HCT116 (cell line): ENCODE data around the gene LTB. TPM values are rescaled to one million over a fixed set of nuclear protein-coding genes. Genes with fewer than 3 reads are reported as not detected.

Experiments
- ATAC-seq: fragments of 200-7000 bp; cut with Tn5 transposase; 2 replicates; pipeline ENCODE4 v1.9.1; 2020; ENCODE audit warnings: mild to moderate bottlenecking, moderate library complexity
- BruUV-seq: library from RNA; stranded (reverse); fragments of 400-500 nt; replicated peaks from 2 replicates; lab custom pipeline; 2021; lab: Mats Ljungman, UMichigan
- CTCF ChIA-PET: fragments of 300-600 bp; sonication (Branson Sonifier 250); formaldehyde crosslinking; loops from one replicate; lab custom pipeline; 2021; ENCODE audit warnings: antibody characterized with exemption; lab: Charles Lee
- POLR2A ChIA-PET: fragments of 300-600, 350-600 bp; sonication (Branson Sonifier 250); formaldehyde crosslinking; loops from one replicate; lab custom pipeline; 2021; ENCODE audit warnings: antibody characterized with exemption; lab: Charles Lee
- RAD21 ChIA-PET, 2 experiments: fragments of 300-600 bp; sonication (Branson Sonifier 250); formaldehyde crosslinking; loops; one replicate each; lab custom pipeline; 2023; ENCODE audit warnings: low total read pairs in 2 of 2; ENCODE audit not compliant: uncharacterized antibody in 2 of 2, unreplicated experiment in 2 of 2, low non-redundant PET in 1 of 2; lab: Charles Lee
- DNase-seq: peaks from one replicate; pipeline ENCODE4 v3.0.0-alpha.2; 2010; ENCODE audit warnings: low read depth, low spot score
- H2AFZ ChIP-seq: fragments of 200-600 bp; shearing (Covaris generic), sonication (generic); 2 replicates; pipeline ENCODE4 v1.6.1; 2017; ENCODE audit warnings: low read depth, mixed run types, mixed read lengths, antibody characterized with exemption, low read length; ENCODE audit not compliant: poor library complexity, severe bottlenecking
- H3K27ac ChIP-seq: 2 replicates; pipeline ENCODE4 v1.5.1; 2012; ENCODE audit warnings: low read depth, low read length
- H3K27me3 ChIP-seq: fragments of 200-600 bp; sonication (generic); 2 replicates; pipeline ENCODE4 v1.6.1; 2016; ENCODE audit warnings: mixed run types, low read length, mixed read lengths; ENCODE audit not compliant: insufficient read depth
- H3K36me3 ChIP-seq, 2 experiments: fragments of 200-500 bp in 1 of 2; fragments of 200-600 bp in 1 of 2; sonication (Bioruptor generic) in 1 of 2; sonication (generic) in 1 of 2; 2 replicates each; pipeline versions ENCODE4 v1.5.1 to v1.6.1; 2014 to 2016; ENCODE audit warnings: low read length in 2 of 2, inconsistent platforms in 1 of 2, mixed read lengths in 1 of 2, mixed run types in 1 of 2; ENCODE audit not compliant: insufficient read depth in 2 of 2, control insufficient read depth in 1 of 2
- H3K4me1 ChIP-seq, 2 experiments: fragments of 200-600 bp in 1 of 2; sonication (generic) in 1 of 2; 2 replicates each; pipeline versions ENCODE4 v1.5.1 to v1.6.1; 2012 to 2017; ENCODE audit warnings: low read length in 2 of 2, inconsistent platforms in 1 of 2, mild to moderate bottlenecking in 1 of 2, mixed read lengths in 1 of 2, mixed run types in 1 of 2, moderate library complexity in 1 of 2; ENCODE audit not compliant: insufficient read depth in 2 of 2, control insufficient read depth in 1 of 2
- H3K4me2 ChIP-seq: fragments of 200-600 bp; sonication (generic); 2 replicates; pipeline ENCODE4 v1.6.1; 2017; ENCODE audit warnings: mixed run types, low read length, mixed read lengths
- H3K4me3 ChIP-seq, 2 experiments: fragments of 200-600 bp in 1 of 2; sonication (generic) in 1 of 2; replicated peaks in 1 of 2; 2 replicates each; pipeline ENCODE4 v1.5.1; 2011 to 2016; ENCODE audit warnings: low read length in 2 of 2, control low read depth in 1 of 2, low read depth in 1 of 2, mild to moderate bottlenecking in 1 of 2, mixed read lengths in 1 of 2, mixed run types in 1 of 2
- H3K79me2 ChIP-seq: fragments of 200-600 bp; sonication (generic); 2 replicates; pipeline ENCODE4 v1.6.1; 2017; ENCODE audit warnings: mild to moderate bottlenecking, mixed run types, low read length, moderate library complexity, mixed read lengths; ENCODE audit not compliant: insufficient read depth
- H3K9ac ChIP-seq: fragments of 200-600 bp; sonication (generic); 2 replicates; pipeline ENCODE4 v1.6.1; 2016; ENCODE audit warnings: low read length, mixed read lengths
- H3K9me2 ChIP-seq: fragments of 200-600 bp; sonication (generic), shearing (Covaris generic); 2 replicates; pipeline ENCODE4 v1.6.1; 2017; ENCODE audit warnings: mixed run types, mild to moderate bottlenecking, moderate library complexity; ENCODE audit not compliant: insufficient read depth
- H3K9me3 ChIP-seq, 2 experiments: fragments of 200-500 bp in 1 of 2; fragments of 200-600 bp in 1 of 2; sonication (Bioruptor generic) in 1 of 2; sonication (generic) in 1 of 2; 2 replicates each; pipeline ENCODE4 v1.6.1; 2014 to 2017; ENCODE audit warnings: low read length in 2 of 2, mixed read lengths in 2 of 2, inconsistent platforms in 1 of 2, low read depth in 1 of 2, mild to moderate bottlenecking in 1 of 2, mixed run types in 1 of 2, moderate library complexity in 1 of 2; ENCODE audit not compliant: control insufficient read depth in 1 of 2, insufficient read depth in 1 of 2
- H4K20me1 ChIP-seq: fragments of 200-600 bp; sonication (generic), shearing (Covaris generic); 2 replicates; pipeline ENCODE4 v1.6.1; 2017; ENCODE audit warnings: mixed run types, mild to moderate bottlenecking, moderate library complexity; ENCODE audit not compliant: insufficient read depth
- ATF3 ChIP-seq: IDR thresholded peaks from 2 replicates; pipeline ENCODE4 v1.6.1; 2012
- CBX3 ChIP-seq: IDR thresholded peaks from 2 replicates; pipeline ENCODE4 v1.6.1; 2012; ENCODE audit warnings: low read depth
- CEBPB ChIP-seq: IDR thresholded peaks from 2 replicates; pipeline ENCODE4 v1.6.1; 2012; ENCODE audit warnings: low read depth
- EGR1 ChIP-seq: IDR thresholded peaks from 2 replicates; pipeline ENCODE4 v1.6.1; 2012; ENCODE audit warnings: low read depth
- ELF1 ChIP-seq: IDR thresholded peaks from 2 replicates; pipeline ENCODE4 v1.6.1; 2012; ENCODE audit warnings: low read depth, borderline replicate concordance
- EZH2phosphoT487 ChIP-seq: fragments of 200-600 bp; IDR thresholded peaks from 2 replicates; pipeline ENCODE4 v1.6.1; 2018; ENCODE audit warnings: antibody characterized with exemption, borderline replicate concordance
- FOSL1 ChIP-seq: IDR thresholded peaks from 2 replicates; pipeline ENCODE4 v1.6.1; 2012; ENCODE audit warnings: low read depth
- JUND ChIP-seq: IDR thresholded peaks from 2 replicates; pipeline ENCODE4 v1.6.1; 2012
- MAX ChIP-seq: IDR thresholded peaks from 2 replicates; pipeline ENCODE4 v1.6.1; 2012
- POLR2A ChIP-seq: IDR thresholded peaks from 2 replicates; pipeline ENCODE4 v1.7.0; 2011; ENCODE audit warnings: borderline replicate concordance; ENCODE audit not compliant: insufficient read depth, insufficient read length; ENCODE audit errors: extremely low read depth
- RAD21 ChIP-seq: IDR thresholded peaks from 2 replicates; pipeline ENCODE4 v1.6.1; 2012; ENCODE audit warnings: low read depth, mild to moderate bottlenecking
- REST ChIP-seq: IDR thresholded peaks from 2 replicates; pipeline ENCODE4 v1.6.1; 2012; ENCODE audit warnings: low read depth
- SIN3A ChIP-seq: IDR thresholded peaks from 2 replicates; pipeline ENCODE4 v1.6.1; 2012; ENCODE audit warnings: low read depth
- SP1 ChIP-seq: IDR thresholded peaks from 2 replicates; pipeline ENCODE4 v1.6.1; 2012; ENCODE audit warnings: low read depth
- SRF ChIP-seq: IDR thresholded peaks from 2 replicates; pipeline ENCODE4 v1.6.1; 2012; ENCODE audit warnings: low read depth
- ZBTB33 ChIP-seq: IDR thresholded peaks from 2 replicates; pipeline ENCODE4 v1.6.1; 2011; ENCODE audit warnings: mild to moderate bottlenecking, low read length, moderate library complexity; ENCODE audit not compliant: insufficient replicate concordance; ENCODE audit errors: extremely low read depth
- ZFX ChIP-seq: fragments of 450-650 bp; IDR thresholded peaks from 2 replicates; pipeline ENCODE4 v1.6.1; 2017
- ZNF274 ChIP-seq: fragments of 200-500 bp; sonication (Bioruptor generic); IDR thresholded peaks from 2 replicates; pipeline ENCODE4 v1.6.1; 2014; ENCODE audit warnings: mild to moderate bottlenecking, low read depth, low read length, inconsistent platforms
- intact Hi-C: fragments of 100-400 bp; cut with micrococcal nuclease; formaldehyde crosslinking; loops from 2 replicates; pipeline ENCODE4 v1.10.0; 2022
- total RNA-seq: library from RNA; stranded (reverse); gene quantifications from one replicate; pipeline ENCODE4 v1.2.1, GENCODE V29; 2021; ENCODE audit not compliant: unreplicated experiment

LTB gene
- total RNA-seq, 1 experiment from 2014 or later: 0.64 TPM

- Histone ChIP-seq H3K4me2 (no peak overlapping the region), H2AFZ (no peak overlapping the region), H3K9me2 (no peaks in the 10 kb centered on the region), H3K9ac (no peak overlapping the region), H3K36me3 (no peaks in the 10 kb centered on the region), H3K9me3 (no peaks in the 10 kb centered on the region), H3K79me2 (no peaks in the 10 kb centered on the region), H4K20me1 (no peaks in the 10 kb centered on the region), H3K27ac (no peak overlapping the region), H3K27me3 (no peaks in the 10 kb centered on the region), H3K4me3 (no peak overlapping the region)
- no peak for DNase-seq
- ChIA-PET RAD21 (no interaction called here), CTCF (interaction anchor here (0.7 to 7.8 kb wide), 2 partner anchors 18 to 26 kb away, joined by 3 to 70 read pairs; no protein-coding TSS in a partner anchor), POLR2A (no interaction called here)
- ATAC-seq: no peak
- BruUV-seq: no TSS peak
- intact Hi-C loops: no loop called here
- no peak for TF ChIP-seq ATF3
- no peak for TF ChIP-seq EZH2phosphoT487
- TF ChIP-seq JUND: no peak
- TF ChIP-seq MAX: no peak
- TF ChIP-seq ZBTB33: no peak
- TF ChIP-seq CBX3: no peak
- TF ChIP-seq RAD21: no peak
- no peak for TF ChIP-seq SIN3A
- no peak for TF ChIP-seq EGR1
- TF ChIP-seq POLR2A: no peak
- no peak for TF ChIP-seq ZFX
- no peak for TF ChIP-seq CEBPB
- TF ChIP-seq SRF: no peak
- no peak for TF ChIP-seq ELF1
- TF ChIP-seq ZNF274: no peak
- TF ChIP-seq REST: no peak
- TF ChIP-seq SP1: no peak
- TF ChIP-seq FOSL1: no peak
- TF ChIP-seq, all 23 proteins: peak for 0
- H3K4me1 ChIP-seq: peaks cover 4 to 15% of the 10 kb centered on the region in 2 experiments; a peak in 2 of 4 replicates
These were observed 3.1 kb downstream of the LTB start for GRCh38 chr6:31579119-31579505.
